ENCODE data around the gene EFCAB7.
"Not testable (repeated sequence)": the region's sequence is repeated elsewhere in the genome, so short reads cannot be mapped to it uniquely, and the experiment has no call there.

The EFCAB7 gene

GRCh38 chr1:63555480-63555879 is 32.2 kb downstream of the EFCAB7 start:
- no peak for FAIRE-seq

DNA sequence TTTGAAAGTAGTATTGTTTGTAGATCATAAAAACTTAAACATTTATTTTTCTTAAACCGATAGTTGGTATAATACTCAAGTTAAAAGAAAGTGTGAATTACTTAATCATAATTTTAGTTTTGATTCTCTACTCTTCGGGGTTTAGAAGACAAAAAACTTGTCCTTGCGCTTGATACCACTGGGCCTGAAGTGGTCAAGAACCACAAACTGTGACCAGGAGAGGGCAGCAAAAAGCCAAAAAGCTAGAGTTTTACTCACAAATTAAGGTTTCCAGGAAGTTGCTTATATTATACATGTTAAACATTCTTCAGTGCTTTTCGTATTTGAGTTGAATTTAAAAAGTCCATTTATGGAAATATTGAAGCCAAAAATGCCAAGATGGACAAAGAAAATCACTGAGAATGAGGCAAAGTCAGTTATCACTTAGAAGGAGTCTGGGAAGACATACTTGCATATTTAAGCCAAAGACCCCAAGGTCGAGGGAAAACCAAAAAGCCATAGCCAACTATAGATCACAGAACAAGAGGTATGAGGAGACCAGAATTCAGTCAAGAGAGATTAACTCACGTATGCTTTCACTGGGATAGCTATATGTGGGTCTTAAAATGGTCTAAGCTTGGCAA is 34.2 kb downstream of the EFCAB7 start:
- FAIRE-seq = peak; percentile 75

GRCh38 chr1:63559357-63559756 is 36.0 kb downstream of the EFCAB7 start:
- no peak for FAIRE-seq

DNA sequence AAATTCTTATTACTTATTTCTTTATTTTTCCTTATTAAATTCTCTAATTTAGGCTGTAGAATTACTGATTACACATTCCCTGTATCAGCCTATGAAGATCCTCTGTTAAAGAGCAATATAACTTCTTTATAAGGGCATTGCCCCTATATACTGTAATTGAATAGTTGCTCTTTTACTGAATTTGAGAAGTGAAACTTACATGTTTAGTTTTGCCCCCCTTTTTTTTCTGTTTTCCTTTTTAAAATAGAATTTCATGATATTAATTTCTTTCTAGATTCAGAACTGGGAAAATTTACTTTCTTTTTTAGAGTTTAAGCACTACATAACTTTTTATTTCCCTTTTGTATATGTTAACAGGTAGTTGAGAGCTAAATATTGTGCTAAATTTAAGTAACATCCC is 40.4 kb downstream of the EFCAB7 start:
- FAIRE-seq = no peak

DNA sequence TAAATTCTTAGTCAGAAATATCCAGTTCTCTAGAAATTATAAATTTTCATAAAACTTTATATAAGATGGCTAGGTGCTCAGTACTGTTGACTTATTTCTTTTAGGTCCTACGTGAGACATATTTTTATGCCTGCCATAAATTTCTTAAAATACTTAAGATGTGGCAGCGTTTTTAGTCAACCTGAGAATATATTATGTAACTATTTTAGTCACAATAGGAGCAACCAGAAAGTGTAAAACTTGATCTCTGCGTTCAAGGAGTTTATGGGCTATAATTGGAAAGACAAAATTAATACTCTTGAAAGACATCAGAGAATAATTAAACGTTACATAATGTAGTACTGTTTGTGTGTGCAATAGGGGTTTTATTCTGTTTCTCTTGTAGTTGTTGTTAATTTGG is 45.7 kb downstream of the EFCAB7 start:
- no peak for FAIRE-seq

DNA sequence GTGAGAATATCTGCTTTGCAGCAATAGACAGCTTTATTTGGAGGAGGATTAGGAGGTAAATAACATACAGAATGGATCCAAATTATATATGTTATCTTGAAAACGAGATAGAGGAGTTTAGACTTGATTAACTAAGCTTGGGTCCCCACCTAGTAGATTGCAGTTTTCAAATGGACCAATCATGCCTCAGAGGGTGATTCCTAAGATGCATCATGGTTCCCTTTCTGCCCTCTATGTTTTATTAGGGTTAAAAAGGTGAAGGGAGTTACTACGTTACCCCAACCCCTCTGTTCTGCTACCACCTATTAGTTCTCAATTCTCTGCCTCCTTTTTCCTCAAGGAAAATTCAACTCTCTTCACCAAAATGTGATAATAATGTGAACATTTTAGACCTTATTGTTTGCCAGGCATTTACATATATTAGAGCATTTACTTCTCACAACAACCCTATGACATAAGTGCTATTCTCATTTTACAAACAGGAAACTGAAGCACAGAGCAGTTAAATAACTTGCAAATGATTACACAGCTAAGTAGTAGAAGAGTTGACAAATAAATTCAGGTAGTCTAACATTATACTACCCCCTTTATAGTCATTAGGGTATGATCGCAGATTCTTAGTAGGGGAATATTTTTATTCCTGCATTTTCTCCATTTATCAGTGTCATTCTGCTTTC is 46.5 kb downstream of the EFCAB7 start:
- no peak for FAIRE-seq

DNA sequence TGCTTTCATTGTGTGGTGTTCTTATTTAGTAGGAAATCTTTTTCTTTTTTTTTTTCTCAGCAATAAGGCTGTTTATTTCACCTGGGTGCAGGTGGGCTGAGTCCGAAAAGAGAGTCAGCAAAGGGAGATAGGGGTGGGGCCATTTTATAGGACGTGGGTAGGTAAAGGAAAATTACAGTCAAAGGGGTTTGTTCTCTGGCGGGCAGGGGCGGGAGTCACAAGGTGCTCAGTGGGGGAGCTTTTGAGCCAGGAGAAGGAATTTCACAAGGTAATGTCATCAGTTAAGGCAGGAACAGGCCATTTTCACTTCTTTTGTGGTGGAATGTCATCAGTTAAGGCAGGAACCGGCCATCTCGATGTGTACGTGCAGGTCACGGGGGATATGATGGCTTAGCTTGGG is 49.4 kb downstream of the EFCAB7 start:
- not testable (repeated sequence) for FAIRE-seq

DNA sequence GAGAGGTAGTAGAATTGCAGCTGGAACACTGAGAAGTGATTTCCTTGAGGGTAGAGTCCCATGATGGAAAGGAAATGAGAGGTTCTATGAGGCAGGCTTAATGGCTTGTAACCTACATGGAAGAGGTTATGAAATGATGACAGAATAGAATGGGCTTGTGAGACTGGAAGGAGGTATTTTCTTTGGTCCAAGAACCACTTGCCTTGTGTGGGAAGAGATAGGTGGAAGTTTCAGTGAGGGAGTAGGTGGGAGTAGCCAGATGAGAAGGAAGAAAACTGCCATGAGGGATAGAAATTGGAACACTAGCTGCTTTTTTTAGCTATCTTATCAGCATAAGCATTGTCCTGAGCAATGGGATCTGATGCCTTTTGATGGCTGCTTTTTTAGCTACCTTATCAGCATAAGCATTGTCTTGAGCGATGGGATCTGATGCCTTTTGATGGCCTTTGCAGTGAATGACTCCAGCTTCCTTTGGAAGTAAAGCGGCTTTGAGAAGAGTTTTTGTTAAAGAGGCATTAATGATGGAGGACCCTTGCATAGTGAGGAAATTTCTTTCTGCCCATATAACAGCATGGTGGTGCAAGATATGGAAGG is 51.0 kb downstream of the EFCAB7 start:
- FAIRE-seq = not testable (repeated sequence)

- FAIRE-seq = no peak
These were observed 52.1 kb downstream of the EFCAB7 start for GRCh38 chr1:63575340-63575826.

- not testable (repeated sequence) for FAIRE-seq
These were observed 63.0 kb downstream of the EFCAB7 start for GRCh38 chr1:63586326-63586725.

DNA sequence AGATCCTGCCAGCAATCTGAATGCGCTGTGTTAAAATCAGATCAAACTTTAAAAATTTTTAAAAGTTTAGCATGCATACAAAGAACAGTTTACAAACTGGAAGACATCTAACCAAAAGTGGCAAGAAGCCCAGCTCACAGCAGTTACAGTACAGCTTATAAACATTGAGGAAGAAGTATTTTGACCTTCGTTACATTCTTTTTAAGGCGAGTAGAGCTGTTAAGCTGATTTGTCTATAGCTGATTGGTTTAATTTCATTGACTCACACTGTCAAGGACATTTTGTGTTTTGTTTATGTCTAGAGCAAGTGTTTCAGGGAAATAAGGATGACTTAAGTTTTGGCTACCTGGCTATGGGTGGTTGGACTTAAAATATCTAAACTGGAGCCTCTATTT is 66.8 kb downstream of the EFCAB7 start:
- no peak for FAIRE-seq

GRCh38 chr1:63592536-63593302 is 69.4 kb downstream of the EFCAB7 start:
- FAIRE-seq = no peak

GRCh38 chr1:63593303-63593885 is 70.1 kb downstream of the EFCAB7 start, which contains the start of gene PGM1:
PGM1 (plus strand) TSS chr1:63593411; CDS start chr1:63593489, 78 bp downstream.
- no peak for FAIRE-seq

DNA sequence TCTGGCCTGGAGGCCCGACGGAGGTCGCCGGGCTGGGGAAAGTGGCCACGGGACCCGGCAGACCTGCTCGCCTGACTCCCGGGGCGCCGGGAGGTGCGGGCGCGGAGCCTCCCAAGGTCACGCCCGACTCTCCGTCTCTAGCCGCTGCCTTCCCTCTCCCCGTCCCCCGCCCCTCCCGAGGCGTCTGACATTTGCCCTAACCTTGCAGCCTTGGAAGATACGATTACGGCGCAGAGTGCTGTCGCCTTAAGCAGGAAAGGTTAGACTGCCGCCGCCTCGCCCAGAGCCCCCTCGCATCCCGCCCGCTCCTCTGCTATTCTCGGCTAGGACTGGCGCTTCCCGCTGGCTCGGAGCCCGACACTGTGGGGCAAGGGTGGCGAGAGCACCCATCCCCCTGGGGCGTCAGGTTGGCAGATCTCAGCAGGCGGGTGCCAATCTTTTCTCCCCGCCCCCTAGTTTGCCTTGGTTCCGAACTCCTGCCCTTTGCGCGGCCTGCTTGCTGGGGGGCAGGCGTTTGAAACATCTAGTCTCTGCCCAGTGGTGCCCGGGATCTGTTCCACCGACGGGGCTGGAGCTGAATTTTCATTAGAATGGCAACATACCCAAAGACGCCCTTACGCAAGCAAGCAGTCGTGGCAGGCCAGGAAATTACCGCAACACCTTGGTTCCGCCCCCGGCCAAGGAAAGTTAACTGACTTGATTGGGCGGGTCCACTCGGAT is 70.7 kb downstream of the EFCAB7 start:
- FAIRE-seq = no peak

DNA sequence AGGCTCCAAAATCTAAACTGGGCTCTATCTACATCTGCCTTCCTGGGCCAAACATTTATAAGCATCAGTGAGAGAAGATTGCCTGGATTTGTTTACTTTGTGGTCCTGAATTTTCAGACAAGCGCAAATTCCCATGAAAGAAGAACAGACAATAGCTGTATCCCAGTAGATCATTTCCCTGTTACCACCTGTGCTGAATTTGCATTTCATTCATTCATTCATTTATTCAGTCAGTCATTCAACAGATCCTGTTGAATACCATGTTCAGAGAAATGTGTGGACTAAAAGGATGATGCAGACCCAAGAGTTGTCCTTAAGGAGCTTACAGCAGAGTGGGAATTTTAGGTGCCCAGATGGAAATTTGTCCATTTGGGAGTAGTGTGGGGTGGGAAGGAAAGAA is 72.1 kb downstream of the EFCAB7 start:
- no peak for FAIRE-seq

- no peak for FAIRE-seq
These were observed 76.5 kb downstream of the EFCAB7 start for GRCh38 chr1:63599799-63600198.

DNA sequence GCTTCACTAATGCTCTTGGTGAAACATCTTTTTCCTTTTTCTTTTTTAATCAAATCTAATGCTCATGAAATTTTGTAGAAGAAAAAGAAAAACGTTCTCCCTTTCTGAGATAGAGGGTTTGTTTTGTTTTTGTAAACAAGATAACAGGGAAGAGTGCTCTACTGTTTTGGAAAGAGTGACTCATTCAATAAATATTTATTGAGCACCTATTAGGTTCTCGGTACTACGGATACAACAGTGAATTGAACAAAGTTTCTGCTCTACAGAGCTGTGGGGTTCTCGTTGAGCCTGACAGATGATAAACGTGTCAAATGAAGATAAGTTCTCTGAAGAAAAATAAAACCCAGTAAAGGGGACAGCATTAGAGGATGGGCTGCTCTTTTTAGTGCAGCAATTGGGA is 76.9 kb downstream of the EFCAB7 start:
- no peak for FAIRE-seq

DNA sequence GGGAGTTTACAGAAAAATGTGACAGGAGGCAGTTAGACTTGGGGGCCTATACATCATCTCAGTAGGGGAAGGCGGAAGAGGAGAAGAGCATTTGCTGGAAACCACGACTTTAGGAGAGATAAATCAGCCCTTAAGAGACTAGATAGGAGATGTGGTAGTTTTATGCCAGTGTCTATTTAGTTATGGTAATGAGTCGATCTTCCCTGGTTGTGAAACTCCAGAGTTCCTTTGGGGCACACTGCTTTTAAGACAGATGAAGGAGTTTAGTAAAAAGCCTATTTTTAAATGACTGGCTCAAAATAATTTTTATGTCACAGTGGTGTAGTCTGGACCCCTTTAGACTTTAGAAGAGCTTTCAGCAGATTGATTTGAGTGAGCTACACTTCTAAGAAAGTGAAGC is 77.7 kb downstream of the EFCAB7 start:
- FAIRE-seq = no peak

- no peak for FAIRE-seq
These were observed 78.1 kb downstream of the EFCAB7 start for GRCh38 chr1:63601463-63601862.

DNA sequence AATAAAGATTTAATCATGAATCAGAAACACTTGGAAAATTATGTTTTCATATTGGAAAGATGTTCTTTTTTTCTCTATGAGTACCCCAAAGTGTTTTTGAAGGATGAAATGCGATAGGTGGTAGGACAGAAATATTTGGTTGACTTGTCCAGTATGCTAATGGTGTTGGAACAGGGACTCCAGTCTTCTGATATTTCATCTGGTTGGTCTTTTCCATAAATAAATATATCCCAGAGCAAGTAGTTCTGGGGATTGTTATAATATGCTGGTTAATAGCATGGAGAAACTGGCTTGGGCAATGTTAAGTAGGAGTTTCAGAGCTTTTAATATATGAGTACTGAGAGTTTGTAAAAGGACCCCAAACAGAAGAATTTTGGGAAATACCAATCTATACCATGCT is 78.6 kb downstream of the EFCAB7 start:
- FAIRE-seq = no peak

GRCh38 chr1:63602629-63603028 is 79.3 kb downstream of the EFCAB7 start:
- FAIRE-seq = no peak

DNA sequence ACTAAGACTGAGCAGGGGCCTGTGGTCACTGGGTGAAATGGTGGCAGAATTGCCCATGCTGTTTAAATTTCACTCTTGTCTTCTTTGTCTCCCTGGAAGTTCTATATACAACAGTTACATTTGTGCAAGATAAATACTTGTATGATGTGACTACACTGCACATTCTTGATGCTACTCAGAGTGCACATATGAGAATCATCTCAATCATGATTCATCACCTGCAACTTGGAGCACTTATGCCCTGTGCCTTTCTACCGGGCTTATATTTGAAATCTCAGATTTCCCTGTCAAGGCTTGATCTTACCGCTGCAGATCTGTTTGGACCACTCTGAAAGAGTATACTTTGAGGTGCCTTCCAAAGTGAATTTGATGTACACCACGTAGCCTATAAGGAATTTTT is 80.5 kb downstream of the EFCAB7 start:
- no peak for FAIRE-seq

Data from islet of Langerhans (tissue), 1 donor.